NCI-H2227 (cell line): Measurements from ENCODE around the gene AKAP6.

ENCODE experiments used
- DNase-seq: peaks from one replicate; lab custom pipeline; 2025; ENCODE audit not compliant: unreplicated experiment; lab: John Stamatoyannopoulos, UW

AKAP6 gene

GRCh38 chr14:32800320-32800719 lies 471.2 kb downstream of the AKAP6 start:
- no peak for DNase-seq

- DNase-seq, result no peak
Measured at GRCh38 chr14:32802295-32802694, 473.2 kb downstream of the AKAP6 start.

- DNase-seq, result no peak
Measured at GRCh38 chr14:32805979-32806378, 476.9 kb downstream of the AKAP6 start.

- DNase-seq, result no peak
Measured at GRCh38 chr14:32808644-32809043, 479.5 kb downstream of the AKAP6 start.

GRCh38 chr14:32809255-32809654 lies 480.2 kb downstream of the AKAP6 start:
- no peak for DNase-seq

- DNase-seq, result no peak
Measured at GRCh38 chr14:32813401-32813800, 484.3 kb downstream of the AKAP6 start.

- DNase-seq, result no peak
Measured at GRCh38 chr14:32814721-32815120, 485.6 kb downstream of the AKAP6 start.

- no peak for DNase-seq
Measured at GRCh38 chr14:32816588-32816987, 487.5 kb downstream of the AKAP6 start.

GRCh38 chr14:32817780-32818179 lies 488.7 kb downstream of the AKAP6 start:
- no peak for DNase-seq

- no peak for DNase-seq
Measured at GRCh38 chr14:32818581-32818980, 489.5 kb downstream of the AKAP6 start.

GRCh38 chr14:32820181-32820580 lies 491.1 kb downstream of the AKAP6 start:
- DNase-seq, result no peak

GRCh38 chr14:32820682-32821081 lies 491.6 kb downstream of the AKAP6 start:
- DNase-seq, result no peak

GRCh38 chr14:32821964-32822653 lies 493.0 kb downstream of the AKAP6 start:
- no peak for DNase-seq

- no peak for DNase-seq
Measured at GRCh38 chr14:32823706-32824105, 494.6 kb downstream of the AKAP6 start.

- no peak for DNase-seq
Measured at GRCh38 chr14:32824195-32824594, 495.1 kb downstream of the AKAP6 start.

- no peak for DNase-seq
Measured at GRCh38 chr14:32825058-32825457, 496.0 kb downstream of the AKAP6 start.

GRCh38 chr14:32826404-32827082 lies 497.4 kb downstream of the AKAP6 start:
- DNase-seq, result peak; percentile 60

GRCh38 chr14:32827514-32827913 lies 498.4 kb downstream of the AKAP6 start:
- no peak for DNase-seq

- DNase-seq, result no peak
Measured at GRCh38 chr14:32835924-32836323, 506.8 kb downstream of the AKAP6 start.

- DNase-seq, result no peak
Measured at GRCh38 chr14:32841698-32842097, 512.6 kb downstream of the AKAP6 start.

- no peak for DNase-seq
Measured at GRCh38 chr14:32846821-32847365, 517.8 kb downstream of the AKAP6 start.

GRCh38 chr14:32847867-32848266 lies 518.8 kb downstream of the AKAP6 start:
- DNase-seq, result no peak
